ENCODE data around the gene MAB21L4.

Gene MAB21L4

GRCh38 chr2:240911641-240912265, 15.8 kb upstream of the MAB21L4 start:
- no peak for DNase-seq (ENCODE audit: low read depth in 2 of 2)

GRCh38 chr2:240909216-240909974, 13.4 kb upstream of the MAB21L4 start:
- DNase-seq (ENCODE audit: low read depth in 2 of 2) = no peak

- DNase-seq (ENCODE audit: low read depth in 2 of 2) = no peak
Observed at GRCh38 chr2:240906911-240907590, 11.1 kb upstream of the MAB21L4 start.

GRCh38 chr2:240906141-240906910, 10.4 kb upstream of the MAB21L4 start, which contains the start of gene CROCC2:
TSS of gene CROCC2 (plus strand) at chr2:240906336. CDS start at chr2:240906514, 178 bp downstream.
- DNase-seq (ENCODE audit: low read depth in 2 of 2) = no peak

- DNase-seq (ENCODE audit: low read depth in 2 of 2) = no peak
Observed at GRCh38 chr2:240905176-240905781, 9.3 kb upstream of the MAB21L4 start.

- DNase-seq (ENCODE audit: low read depth in 2 of 2) = no peak
Observed at GRCh38 chr2:240904216-240905175, 8.5 kb upstream of the MAB21L4 start.

DNA sequence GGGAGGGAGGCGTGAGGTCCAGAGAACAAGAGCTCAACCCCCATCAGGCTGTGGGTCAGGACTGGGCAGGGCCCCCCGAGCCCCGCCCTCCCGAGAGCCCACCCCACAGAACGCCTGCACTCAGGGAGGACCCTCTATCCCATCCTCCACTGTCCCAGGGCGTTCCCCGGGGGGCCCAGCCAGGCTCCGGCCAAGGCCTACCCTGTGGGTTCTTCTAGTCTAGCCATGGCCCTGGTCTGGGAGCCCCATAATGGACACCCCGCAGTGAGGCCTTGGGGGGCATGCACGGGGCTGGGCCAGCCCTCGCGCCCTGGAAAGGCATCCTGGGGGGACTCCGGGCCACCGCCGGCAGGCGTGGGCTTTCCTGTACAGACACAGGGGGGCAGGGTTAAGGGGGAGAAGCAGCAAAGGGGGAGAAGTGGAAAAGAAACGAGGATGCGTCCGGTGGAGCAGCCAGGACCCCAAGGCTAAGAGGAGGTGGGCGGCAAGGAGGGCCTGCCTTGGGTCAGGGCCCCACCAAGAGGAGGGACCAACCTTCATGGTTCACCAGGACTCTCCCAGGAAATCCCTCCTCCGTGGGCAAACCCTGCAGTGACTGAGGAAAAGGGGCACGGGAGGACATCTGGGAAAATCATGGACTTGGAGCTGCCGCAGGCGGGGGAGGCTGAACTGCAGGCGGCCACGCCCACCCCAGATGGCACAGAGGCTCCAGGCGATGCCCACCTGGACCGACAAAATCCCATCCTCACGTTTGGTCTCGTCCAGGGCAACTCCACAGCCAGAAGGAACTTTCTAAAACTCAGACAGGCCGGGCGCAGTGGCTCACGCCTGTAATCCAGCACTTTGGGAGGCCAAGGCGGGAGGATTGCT, 7.5 kb upstream of the MAB21L4 start:
- DNase-seq (ENCODE audit: low read depth in 2 of 2) = no peak

GRCh38 chr2:240902615-240903041, 6.7 kb upstream of the MAB21L4 start:
- DNase-seq (ENCODE audit: low read depth in 2 of 2) = no peak

DNA sequence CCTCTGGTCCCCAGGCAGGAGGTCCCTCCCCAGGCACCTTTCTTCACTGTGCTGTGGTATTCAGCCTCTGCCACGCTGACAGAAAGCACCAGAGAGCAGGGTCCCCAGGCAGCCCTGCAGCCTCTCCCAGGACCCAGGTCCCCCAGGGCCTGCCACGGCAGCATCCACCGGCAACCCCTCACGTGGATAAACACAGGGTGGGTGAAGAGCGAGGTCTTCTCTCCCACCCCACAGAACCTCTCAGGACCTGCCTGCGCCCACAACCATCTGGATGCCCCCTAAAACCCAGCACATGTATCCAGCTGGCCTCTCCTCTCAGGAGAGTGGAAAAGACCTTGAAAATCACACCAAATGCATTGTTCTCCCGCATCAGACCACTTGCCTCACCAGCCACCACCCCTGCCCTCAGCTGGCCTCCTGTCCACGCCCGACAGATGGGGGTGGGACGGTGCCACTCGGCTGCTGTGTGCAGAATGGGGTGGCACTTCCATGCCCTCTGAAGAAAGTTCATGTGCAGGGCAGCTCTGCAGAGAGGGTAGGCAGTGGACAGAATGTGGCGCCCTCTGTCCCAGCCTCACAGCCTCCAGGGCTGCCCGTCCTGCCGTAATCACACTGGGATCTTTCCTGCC, 6.1 kb upstream of the MAB21L4 start:
- no peak for DNase-seq (ENCODE audit: low read depth in 2 of 2)

- no peak for DNase-seq (ENCODE audit: low read depth in 2 of 2)
Observed at GRCh38 chr2:240900141-240900860, 4.3 kb upstream of the MAB21L4 start.

GRCh38 chr2:240899468-240899865, 3.5 kb upstream of the MAB21L4 start:
- DNase-seq (ENCODE audit: low read depth in 2 of 2) = no peak

- no peak for DNase-seq (ENCODE audit: low read depth in 2 of 2)
Observed at GRCh38 chr2:240898731-240899467, 2.9 kb upstream of the MAB21L4 start.

DNA sequence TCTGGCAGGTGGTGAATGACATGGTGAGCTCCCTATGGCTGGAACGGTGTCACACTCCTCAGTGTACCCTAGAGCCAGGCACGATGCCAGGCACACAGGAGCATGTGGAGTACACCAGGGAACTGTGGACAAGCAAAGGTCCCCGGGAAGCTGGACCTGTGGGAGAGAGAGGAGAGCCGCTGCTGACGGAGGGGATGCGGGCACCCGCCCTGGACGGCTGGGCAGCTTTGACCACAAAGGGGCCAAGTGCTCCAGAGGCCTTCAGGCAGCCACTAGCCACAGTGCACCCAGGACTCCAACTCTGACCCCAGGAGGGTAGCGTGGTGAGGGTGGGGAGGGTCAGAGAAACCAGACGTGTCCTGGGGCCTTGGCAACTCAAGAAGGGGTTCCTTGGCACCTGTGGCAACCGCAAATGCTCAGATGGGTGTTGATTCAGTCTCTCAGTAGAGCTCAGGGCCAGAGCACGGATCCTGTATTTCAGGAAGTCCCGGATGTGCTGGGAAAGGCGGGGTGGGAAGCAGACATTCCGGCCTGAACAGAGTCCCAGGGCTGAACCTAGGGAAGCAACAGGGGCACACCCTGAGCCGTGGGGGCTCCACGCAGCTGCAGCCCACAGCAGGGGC, 2.3 kb upstream of the MAB21L4 start:
- DNase-seq (ENCODE audit: low read depth in 2 of 2) = no peak

GRCh38 chr2:240896871-240897692, 1.1 kb upstream of the MAB21L4 start:
- no peak for DNase-seq (ENCODE audit: low read depth in 2 of 2)

DNA sequence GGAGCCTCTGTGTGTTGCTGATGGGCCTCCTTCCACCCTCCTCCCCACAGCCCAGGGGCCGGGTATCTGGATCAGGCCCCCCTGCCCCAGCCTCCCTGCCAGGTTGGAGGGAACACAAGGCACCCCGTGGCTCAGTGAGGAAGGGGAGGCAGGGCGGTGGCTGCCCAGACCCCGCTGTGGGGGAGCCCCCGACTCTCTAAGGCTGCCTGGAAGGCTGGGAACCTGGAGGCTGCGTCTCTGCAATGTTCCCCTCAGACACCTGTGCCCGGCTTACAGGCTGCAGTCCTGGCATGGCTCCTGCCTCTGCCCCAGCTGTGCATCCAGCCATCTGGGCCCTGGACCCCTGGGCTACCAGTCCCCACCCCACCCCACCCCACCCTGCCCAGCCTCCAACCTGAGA, 438 bp upstream of the MAB21L4 start:
- DNase-seq (ENCODE audit: low read depth in 2 of 2) = no peak
